Astrocyte (in vitro differentiated cells and primary cell): ENCODE data around the gene ENOX1.

Source experiments
- EZH2 ChIP-seq: IDR thresholded peaks from 2 replicates; pipeline ENCODE4 v1.6.1; 2012; ENCODE audit warnings: mild to moderate bottlenecking, low read length, inconsistent platforms; ENCODE audit not compliant: insufficient read depth
- TF ChIP-seq, protein P1 (sequence below): IDR thresholded peaks from 2 replicates; pipeline ENCODE4 v1.5.1; 2011; ENCODE audit warnings: low read depth, mild to moderate bottlenecking, inconsistent platforms, low read length, moderate library complexity; ENCODE audit not compliant: insufficient read depth

DNA sequence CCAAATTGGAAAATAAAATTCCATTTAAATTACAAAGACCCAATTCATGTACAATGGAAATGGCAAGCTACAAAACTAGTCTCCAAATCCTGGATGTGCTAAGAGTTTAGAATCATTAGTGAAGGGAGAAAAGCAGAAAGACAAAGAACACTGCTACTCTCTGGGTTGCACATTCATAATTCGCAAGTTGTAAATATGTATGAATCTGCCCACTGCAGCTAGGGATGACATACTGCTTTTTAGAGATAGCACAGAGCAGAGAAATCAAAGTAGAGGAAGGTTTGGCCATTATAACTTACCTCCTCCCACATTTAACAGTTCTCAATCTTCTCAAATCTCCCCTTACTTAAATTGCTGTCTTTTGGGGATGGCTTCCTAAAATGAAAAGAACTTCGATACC lies 231.1 kb downstream of the ENOX1 start:
- TF ChIP-seq, protein P1, sequence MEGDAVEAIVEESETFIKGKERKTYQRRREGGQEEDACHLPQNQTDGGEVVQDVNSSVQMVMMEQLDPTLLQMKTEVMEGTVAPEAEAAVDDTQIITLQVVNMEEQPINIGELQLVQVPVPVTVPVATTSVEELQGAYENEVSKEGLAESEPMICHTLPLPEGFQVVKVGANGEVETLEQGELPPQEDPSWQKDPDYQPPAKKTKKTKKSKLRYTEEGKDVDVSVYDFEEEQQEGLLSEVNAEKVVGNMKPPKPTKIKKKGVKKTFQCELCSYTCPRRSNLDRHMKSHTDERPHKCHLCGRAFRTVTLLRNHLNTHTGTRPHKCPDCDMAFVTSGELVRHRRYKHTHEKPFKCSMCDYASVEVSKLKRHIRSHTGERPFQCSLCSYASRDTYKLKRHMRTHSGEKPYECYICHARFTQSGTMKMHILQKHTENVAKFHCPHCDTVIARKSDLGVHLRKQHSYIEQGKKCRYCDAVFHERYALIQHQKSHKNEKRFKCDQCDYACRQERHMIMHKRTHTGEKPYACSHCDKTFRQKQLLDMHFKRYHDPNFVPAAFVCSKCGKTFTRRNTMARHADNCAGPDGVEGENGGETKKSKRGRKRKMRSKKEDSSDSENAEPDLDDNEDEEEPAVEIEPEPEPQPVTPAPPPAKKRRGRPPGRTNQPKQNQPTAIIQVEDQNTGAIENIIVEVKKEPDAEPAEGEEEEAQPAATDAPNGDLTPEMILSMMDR = no peak
- TF ChIP-seq EZH2 = no peak
